Ovary (tissue), 9 donors: ENCODE measurements around the gene SEPTIN2. TPM values are rescaled to one million over a fixed set of nuclear protein-coding genes. Genes with fewer than 3 reads are reported as not detected.
A peak's percentile ranks its signal among the peaks of the same experiment; 100 is the strongest.

Experiments
- DNase-seq, 5 donors: peaks; one replicate each; pipeline ENCODE4 v3.0.0-alpha.2; 2019 to 2020
- H3K27ac ChIP-seq, 2 donors: fragments of 200-600 bp; one replicate each; pipeline versions ENCODE4 v1.5.1 to v1.8.0; 2019 to 2022
- H3K27me3 ChIP-seq: fragments of 200-600 bp; one replicate; pipeline ENCODE4 v1.8.0; 2022
- H3K36me3 ChIP-seq: fragments of 200-600 bp; sonication (generic); one replicate; pipeline ENCODE4 v1.5.1; 2019
- H3K4me1 ChIP-seq: one replicate; pipeline ENCODE4 v1.8.1; 2013; ENCODE audit warnings: mild to moderate bottlenecking, moderate library complexity; ENCODE audit not compliant: insufficient read depth
- H3K4me3 ChIP-seq: fragments of 200-600 bp; sonication (generic); one replicate; pipeline ENCODE4 v1.5.1; 2017
- H3K9me3 ChIP-seq, 2 donors: fragments of 200-600 bp in 1 of 2; sonication (generic) in 1 of 2; one replicate each; pipeline versions ENCODE4 v1.5.1 to v1.8.1; 2013 to 2019; ENCODE audit warnings: mild to moderate bottlenecking in 1 of 2, moderate library complexity in 1 of 2
- EP300 ChIP-seq: sonication (generic); formaldehyde crosslinking; IDR thresholded peaks from one replicate; pipeline ENCODE4 v1.6.1; 2017; ENCODE audit warnings: antibody characterized with exemption
- POLR2A ChIP-seq: fragments of 450-650 bp; IDR thresholded peaks from one replicate; pipeline ENCODE4 v1.6.1; 2017; ENCODE audit warnings: antibody characterized with exemption, mild to moderate bottlenecking, moderate library complexity
- WGBS, 3 donors: extraction: QIAGEN DNeasy Blood & Tissue Kit in 1 of 3; methylation state at CpG; one replicate each; pipeline versions ENCODE4 v1.1.5 to v1.1.7; 2013 to 2017; 5-methylcytosine and 5-hydroxymethylcytosine counted together
- intact Hi-C, 4 donors: fragments of 100-400 bp; cut with DNase I; formaldehyde crosslinking; loops; one replicate each; pipeline versions ENCODE4 v1.11.0 to v1.15.1; 2022 to 2023
- polyA plus RNA-seq, 2 donors: library from polyadenylated mRNA; stranded (reverse); fragments of 200-250 nt in 1 of 2; fragments of 350-450 nt in 1 of 2; fragmentation: Illumina TruSeq in 1 of 2; extraction: RNeasy Lipid Tissue Mini Kit (QIAGEN cat#74804) in 1 of 2; gene quantifications; one replicate each; pipeline ENCODE4 v1.2.3, GENCODE V29; 2013 to 2014
- total RNA-seq, 7 donors: library from RNA; depleted of rRNA in 2 of 7; stranded (reverse); fragments of >200 nt in 2 of 7; fragmentation: NEBNext Ultra II Directional in 3 of 7; extraction: Animal tissue kit (Norgen Biotek cat#: 25700) in 3 of 7; gene quantifications; one replicate each; pipeline versions ENCODE4 v1.1.0 to v1.2.4, GENCODE V29; 2016 to 2023
- TF ChIP-seq, protein P1 (sequence below), 3 donors: fragments of 450-650 bp in 2 of 3; fragments of 200-600 bp in 1 of 3; IDR thresholded peaks; one replicate each; pipeline versions ENCODE4 v1.5.1 to v1.8.0; 2016 to 2022; ENCODE audit warnings: antibody characterized with exemption in 3 of 3, mild to moderate bottlenecking in 1 of 3
- donor health status: DM: no; HTN: no; CAD: no; lungs with moderate emphysema.
- donor health status: DM: no; HTN: no; CAD: no.
- donor health status: Bipolar disorder and iron deficiency.
- donor health status: DM: yes; HTN: yes; CAD: no.
- donor health status: DM: no; HTN: no; CAD: no.
- donor health status: DM: yes; HTN: yes; CAD: no.

Gene SEPTIN2
- total and polyA plus RNA-seq, 9 donors = 184 to 403 (median 328) TPM

GRCh38 chr2:241272303-241273209 is 43.2 kb upstream of the SEPTIN2 start:
- TF ChIP-seq, protein P1, sequence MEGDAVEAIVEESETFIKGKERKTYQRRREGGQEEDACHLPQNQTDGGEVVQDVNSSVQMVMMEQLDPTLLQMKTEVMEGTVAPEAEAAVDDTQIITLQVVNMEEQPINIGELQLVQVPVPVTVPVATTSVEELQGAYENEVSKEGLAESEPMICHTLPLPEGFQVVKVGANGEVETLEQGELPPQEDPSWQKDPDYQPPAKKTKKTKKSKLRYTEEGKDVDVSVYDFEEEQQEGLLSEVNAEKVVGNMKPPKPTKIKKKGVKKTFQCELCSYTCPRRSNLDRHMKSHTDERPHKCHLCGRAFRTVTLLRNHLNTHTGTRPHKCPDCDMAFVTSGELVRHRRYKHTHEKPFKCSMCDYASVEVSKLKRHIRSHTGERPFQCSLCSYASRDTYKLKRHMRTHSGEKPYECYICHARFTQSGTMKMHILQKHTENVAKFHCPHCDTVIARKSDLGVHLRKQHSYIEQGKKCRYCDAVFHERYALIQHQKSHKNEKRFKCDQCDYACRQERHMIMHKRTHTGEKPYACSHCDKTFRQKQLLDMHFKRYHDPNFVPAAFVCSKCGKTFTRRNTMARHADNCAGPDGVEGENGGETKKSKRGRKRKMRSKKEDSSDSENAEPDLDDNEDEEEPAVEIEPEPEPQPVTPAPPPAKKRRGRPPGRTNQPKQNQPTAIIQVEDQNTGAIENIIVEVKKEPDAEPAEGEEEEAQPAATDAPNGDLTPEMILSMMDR (IDR thresholded peaks at IDR 0.05) = no peak
- no peak for TF ChIP-seq POLR2A
- no peak for TF ChIP-seq EP300
- no peaks in the 10 kb centered on the region for H3K9me3 ChIP-seq
- peak overlapping the region; percentile 83 to 89 for H3K27ac ChIP-seq
- WGBS, 3 donors = 1% methylated on average over 30 to 102 of the region's 102 CpGs
- no peaks in the 10 kb centered on the region for H3K27me3 ChIP-seq
- H3K4me3 ChIP-seq = peak overlapping the region; percentile 78
- peaks cover 7% of the 10 kb centered on the region for H3K4me1 ChIP-seq
- H3K36me3 ChIP-seq = no peaks in the 10 kb centered on the region
- intact Hi-C loops = no loop called here
- peak; percentile 72 to 85 (median 81) for DNase-seq

DNA sequence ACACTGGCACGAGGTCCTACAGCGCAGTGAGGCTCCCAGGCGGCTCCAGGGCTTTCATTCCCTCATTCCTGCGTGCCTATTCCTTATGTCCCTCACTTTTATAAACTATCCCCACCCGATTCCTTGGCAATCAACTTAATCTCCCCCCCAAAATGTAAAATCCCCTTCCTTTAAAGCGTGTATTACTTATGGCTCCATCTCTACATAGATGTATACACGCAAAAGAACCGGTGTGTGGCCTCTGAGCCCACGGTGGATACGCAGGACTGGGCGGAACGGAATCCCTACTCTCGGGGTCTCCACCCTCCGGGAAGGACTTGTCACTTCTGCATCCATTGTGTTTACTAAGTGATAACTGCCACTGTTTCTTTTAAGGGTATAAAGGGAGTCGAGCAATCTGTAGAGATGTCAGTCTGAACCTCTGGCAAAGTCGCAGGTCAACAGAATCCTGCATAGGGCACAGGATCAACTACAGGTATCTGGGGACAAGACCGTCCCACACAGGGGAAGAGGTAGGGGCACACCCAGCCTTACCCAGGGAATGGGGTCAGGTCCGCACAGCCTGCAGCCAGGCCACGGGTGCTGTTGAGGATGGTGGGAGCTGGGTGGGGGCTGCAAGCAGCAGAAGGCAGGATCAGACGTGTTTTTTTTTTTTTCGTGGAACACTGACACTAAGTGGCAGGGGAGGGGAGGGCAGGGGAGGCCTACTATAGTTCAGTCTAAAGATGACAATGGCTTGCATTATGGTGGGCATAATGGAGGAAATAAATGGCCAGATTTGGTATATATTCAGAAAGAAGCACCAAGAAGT is 42.3 kb upstream of the SEPTIN2 start:
- no peaks in the 10 kb centered on the region for H3K36me3 ChIP-seq
- 56 to 63% (median 58%) methylated on average over 21 of the region's 21 CpGs for WGBS, 3 donors
- peaks cover 7% of the 10 kb centered on the region for H3K4me1 ChIP-seq
- H3K27ac ChIP-seq = peak overlapping the region in 1 of 2 donors; percentile 89
- H3K9me3 ChIP-seq = no peaks in the 10 kb centered on the region
- TF ChIP-seq POLR2A (no peak), EP300 (no peak)
- TF ChIP-seq, protein P1 (IDR thresholded peaks at IDR 0.05) = no peak
- no peak for DNase-seq
- intact Hi-C loops = no loop called here
- H3K4me3 ChIP-seq = peak overlapping the region; percentile 78
- no peaks in the 10 kb centered on the region for H3K27me3 ChIP-seq

GRCh38 chr2:241274127-241274526 is 41.6 kb upstream of the SEPTIN2 start:
- Histone ChIP-seq H3K4me3 (no peak overlapping the region), H3K9me3 (no peaks in the 10 kb centered on the region), H3K36me3 (no peaks in the 10 kb centered on the region), H3K27ac (no peak overlapping the region), H3K27me3 (no peaks in the 10 kb centered on the region), H3K4me1 (peaks cover 4% of the 10 kb centered on the region)
- intact Hi-C loops = no loop called here
- TF ChIP-seq POLR2A (no peak), EP300 (no peak)
- TF ChIP-seq, protein P1 (IDR thresholded peaks at IDR 0.05) = no peak
- no peak for DNase-seq
- 84 to 90% (median 89%) methylated on average over 5 of the region's 5 CpGs for WGBS, 3 donors

DNA sequence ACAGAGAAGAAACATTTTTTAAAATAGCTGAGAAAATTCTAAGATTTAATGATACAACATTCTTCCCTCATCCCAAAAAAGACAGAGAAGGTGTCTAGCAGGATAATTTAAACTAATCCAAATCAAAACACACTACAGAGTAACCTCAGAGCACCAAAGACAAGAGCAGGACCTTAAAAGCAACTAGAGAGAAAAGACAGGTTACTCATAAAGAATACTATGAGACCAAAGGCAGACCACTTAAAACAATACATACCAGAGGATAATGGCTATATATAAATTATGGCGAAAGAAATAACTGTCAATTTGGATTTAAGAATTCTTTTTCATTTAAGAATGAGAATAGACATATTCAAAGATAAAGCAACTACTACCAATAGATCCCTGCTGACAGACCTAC is 40.2 kb upstream of the SEPTIN2 start:
- no peak for DNase-seq
- H3K9me3 ChIP-seq = no peaks in the 10 kb centered on the region
- H3K4me3 ChIP-seq = no peak overlapping the region
- no peak overlapping the region for H3K27ac ChIP-seq
- TF ChIP-seq POLR2A (no peak), EP300 (no peak)
- TF ChIP-seq, protein P1 (IDR thresholded peaks at IDR 0.05) = no peak
- H3K27me3 ChIP-seq = no peaks in the 10 kb centered on the region
- peaks cover 2% of the 10 kb centered on the region for H3K4me1 ChIP-seq
- 94 to 100% (median 99%) methylated on average over 1 of the region's 1 CpG for WGBS, 3 donors
- H3K36me3 ChIP-seq = no peaks in the 10 kb centered on the region
- intact Hi-C loops = no loop called here
